Measurements from ENCODE around the gene TMEM163.
A peak's percentile ranks its signal among the peaks of the same experiment; 100 is the strongest.

TMEM163 gene

DNA sequence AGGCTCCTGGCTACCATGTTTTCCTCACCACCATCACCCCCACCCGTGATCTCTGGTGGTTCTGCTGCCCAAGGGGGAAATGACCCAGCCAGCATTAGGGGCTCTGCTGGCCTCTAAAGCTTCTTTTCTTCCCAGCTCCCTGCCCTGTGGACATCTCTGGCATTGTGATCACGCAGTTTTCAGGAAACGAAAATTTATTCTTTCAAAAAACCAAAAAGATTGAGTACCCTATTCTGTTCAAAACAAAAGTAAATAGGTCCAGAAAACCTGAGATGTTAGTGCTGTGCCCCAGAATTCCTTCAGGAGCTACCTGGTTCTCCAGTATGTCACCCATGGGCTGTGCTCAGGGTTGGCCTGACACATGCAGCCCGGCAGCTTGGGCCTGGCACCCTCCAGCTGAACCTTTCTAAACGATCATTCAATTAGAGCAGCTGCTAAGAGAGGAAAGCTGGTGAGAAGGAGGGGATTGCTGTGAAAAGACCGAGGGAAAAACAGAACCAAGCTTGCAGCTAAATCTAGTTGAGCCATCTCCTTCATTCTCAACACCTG, 307.4 kb downstream of the TMEM163 start:
- H3K4me3 ChIP-seq (replicated peaks in 1 of 2; ENCODE audit: low read depth in 2 of 2, low read length in 2 of 2) = no peak overlapping the region
- TF ChIP-seq, protein P1, sequence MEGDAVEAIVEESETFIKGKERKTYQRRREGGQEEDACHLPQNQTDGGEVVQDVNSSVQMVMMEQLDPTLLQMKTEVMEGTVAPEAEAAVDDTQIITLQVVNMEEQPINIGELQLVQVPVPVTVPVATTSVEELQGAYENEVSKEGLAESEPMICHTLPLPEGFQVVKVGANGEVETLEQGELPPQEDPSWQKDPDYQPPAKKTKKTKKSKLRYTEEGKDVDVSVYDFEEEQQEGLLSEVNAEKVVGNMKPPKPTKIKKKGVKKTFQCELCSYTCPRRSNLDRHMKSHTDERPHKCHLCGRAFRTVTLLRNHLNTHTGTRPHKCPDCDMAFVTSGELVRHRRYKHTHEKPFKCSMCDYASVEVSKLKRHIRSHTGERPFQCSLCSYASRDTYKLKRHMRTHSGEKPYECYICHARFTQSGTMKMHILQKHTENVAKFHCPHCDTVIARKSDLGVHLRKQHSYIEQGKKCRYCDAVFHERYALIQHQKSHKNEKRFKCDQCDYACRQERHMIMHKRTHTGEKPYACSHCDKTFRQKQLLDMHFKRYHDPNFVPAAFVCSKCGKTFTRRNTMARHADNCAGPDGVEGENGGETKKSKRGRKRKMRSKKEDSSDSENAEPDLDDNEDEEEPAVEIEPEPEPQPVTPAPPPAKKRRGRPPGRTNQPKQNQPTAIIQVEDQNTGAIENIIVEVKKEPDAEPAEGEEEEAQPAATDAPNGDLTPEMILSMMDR (IDR thresholded peaks at IDR 0.05; ENCODE audit: low read depth, low read length) = no peak
- DNase-seq (ENCODE audit: low read depth in 2 of 2) = no peak

DNA sequence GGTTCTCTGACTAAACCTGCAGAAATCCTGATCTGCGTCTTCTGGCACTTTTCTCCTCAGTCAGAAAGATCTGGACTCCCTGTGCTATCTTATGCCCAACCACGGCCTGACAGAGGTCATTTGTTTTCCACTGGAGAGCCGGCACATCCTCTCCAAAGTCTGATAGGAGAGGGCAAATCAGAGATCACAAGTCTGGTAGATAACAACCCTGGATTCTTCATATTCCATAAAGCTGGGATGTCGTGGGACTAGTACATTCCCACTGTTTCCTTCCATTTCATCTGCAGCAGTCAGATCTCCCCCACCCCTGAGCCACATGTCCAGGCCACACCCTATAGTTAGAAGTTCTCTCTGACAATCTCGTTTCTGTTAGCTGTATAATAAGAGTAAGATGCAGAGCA, 308.0 kb downstream of the TMEM163 start:
- DNase-seq (ENCODE audit: low read depth in 2 of 2) = peak; percentile 36 to 59
- TF ChIP-seq, protein P1 (IDR thresholded peaks at IDR 0.05; ENCODE audit: low read depth, low read length) = no peak
- H3K4me3 ChIP-seq (replicated peaks in 1 of 2; ENCODE audit: low read depth in 2 of 2, low read length in 2 of 2) = no peak overlapping the region

DNA sequence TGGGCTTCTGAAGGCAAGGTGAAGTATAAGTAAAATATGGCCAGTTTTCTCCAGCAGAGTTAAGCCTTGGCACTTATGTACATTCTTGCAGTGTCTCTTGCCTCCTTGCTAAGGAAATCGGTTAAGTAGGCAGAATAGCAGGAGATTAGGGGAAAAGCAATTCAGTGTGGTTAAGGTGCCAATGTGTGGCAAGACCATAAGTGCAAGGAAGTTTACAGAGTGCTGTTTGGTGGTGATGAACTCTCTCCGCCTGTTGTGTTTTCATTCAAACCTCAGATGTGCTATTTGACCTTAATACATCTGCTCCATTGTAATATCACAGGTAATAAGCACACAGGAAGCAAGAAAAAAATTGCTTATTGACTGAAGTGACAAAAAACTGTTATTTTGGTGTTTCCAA, 308.8 kb downstream of the TMEM163 start:
- DNase-seq (ENCODE audit: low read depth in 2 of 2) = no peak
- no peak overlapping the region for H3K4me3 ChIP-seq (replicated peaks in 1 of 2; ENCODE audit: low read depth in 2 of 2, low read length in 2 of 2)
- TF ChIP-seq, protein P1 (IDR thresholded peaks at IDR 0.05; ENCODE audit: low read depth, low read length) = no peak

DNA sequence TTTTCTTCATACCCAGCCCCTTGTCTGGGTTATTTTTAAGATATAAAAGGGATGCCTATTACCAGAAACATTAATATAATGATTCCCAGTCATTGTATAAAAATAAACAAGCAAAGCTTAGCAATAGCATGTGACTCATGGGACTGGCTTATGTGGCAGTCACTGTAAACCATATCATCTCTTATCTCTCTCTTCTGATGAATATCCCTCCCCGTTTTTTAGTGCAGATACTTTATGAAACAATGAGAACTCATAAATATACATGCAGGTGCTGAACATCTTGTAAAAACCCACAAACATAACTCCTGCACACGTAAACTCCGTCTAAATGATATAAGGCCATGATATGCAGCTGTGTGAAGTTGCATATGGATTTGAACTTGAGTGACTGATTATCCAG, 310.0 kb downstream of the TMEM163 start:
- H3K4me3 ChIP-seq (replicated peaks in 1 of 2; ENCODE audit: low read depth in 2 of 2, low read length in 2 of 2) = no peak overlapping the region
- DNase-seq (ENCODE audit: low read depth in 2 of 2) = peak in 1 of 2 donors; percentile 65
- TF ChIP-seq, protein P1 (IDR thresholded peaks at IDR 0.05; ENCODE audit: low read depth, low read length) = no peak

DNA sequence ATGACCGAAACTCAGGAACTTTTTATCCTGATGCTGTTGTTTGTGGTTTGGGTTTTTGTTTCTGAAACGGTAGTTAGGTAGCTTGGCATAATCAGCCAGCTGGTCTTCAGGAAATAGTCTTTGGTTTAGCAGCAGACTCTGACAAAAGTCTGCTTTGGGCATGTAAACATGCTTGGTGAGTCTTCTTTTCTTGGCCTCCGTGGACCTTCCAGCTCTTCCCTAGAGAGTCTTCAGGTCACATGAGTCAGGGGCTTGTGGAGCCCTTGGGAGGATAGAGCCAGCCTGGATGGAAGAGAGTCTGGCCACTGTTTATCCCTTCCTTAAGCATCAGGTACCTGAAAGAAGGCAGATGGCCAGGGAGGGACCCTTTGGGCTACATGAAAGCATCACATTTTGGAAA, 310.4 kb downstream of the TMEM163 start:
- DNase-seq (ENCODE audit: low read depth in 2 of 2) = peak in 1 of 2 donors; percentile 83
- no peak overlapping the region for H3K4me3 ChIP-seq (replicated peaks in 1 of 2; ENCODE audit: low read depth in 2 of 2, low read length in 2 of 2)
- TF ChIP-seq, protein P1 (IDR thresholded peaks at IDR 0.05; ENCODE audit: low read depth, low read length) = no peak

DNA sequence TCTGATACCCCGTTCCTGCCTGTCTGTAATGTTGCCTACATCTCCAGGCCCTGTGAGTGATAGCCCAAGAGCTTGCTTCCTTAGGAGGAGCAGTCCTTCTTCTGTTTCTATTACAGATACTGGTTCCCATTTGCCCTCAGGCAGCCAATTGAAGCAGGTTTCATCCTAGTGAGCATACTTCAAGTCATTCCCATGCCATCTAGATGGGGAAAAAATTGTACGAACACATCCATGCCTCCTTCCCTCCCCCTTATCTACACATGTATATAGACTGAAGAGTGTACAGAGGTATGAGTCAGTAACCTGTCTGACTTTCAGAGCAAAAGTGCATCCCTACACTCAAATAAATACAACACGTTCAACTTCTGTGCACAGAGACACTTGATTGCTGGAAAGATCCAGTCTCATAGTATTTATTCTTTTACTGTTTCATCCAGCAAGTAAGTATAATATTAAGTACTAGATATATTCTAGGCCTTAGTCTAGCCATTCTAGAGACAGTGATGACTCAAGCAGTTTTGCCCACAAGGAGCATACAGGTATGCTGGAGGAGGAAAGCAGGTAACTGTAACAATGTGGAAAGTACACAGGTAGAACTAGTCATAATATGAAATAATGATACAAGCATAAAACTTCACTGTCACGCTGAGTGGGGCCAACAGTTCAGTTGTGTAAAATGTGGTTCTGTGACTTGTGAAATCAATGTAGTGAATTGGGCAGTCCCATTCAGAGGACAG, 311.5 kb downstream of the TMEM163 start:
- TF ChIP-seq, protein P1 (IDR thresholded peaks at IDR 0.05; ENCODE audit: low read depth, low read length) = no peak
- H3K4me3 ChIP-seq (replicated peaks in 1 of 2; ENCODE audit: low read depth in 2 of 2, low read length in 2 of 2) = no peak overlapping the region
- DNase-seq (ENCODE audit: low read depth in 2 of 2) = no peak
